ENCODE results near the gene IFT122.

IFT122 gene

GRCh38 chr3:129403450-129403849 lies 36.6 kb upstream of the IFT122 start:
- Histone ChIP-seq H3K4me1 (peaks cover 2% of the 10 kb centered on the region), H3K4me2 (ENCODE audit: low read length) (no peak overlapping the region), H3K9ac (no peak overlapping the region), H3K27me3 (ENCODE audit: control insufficient read depth, insufficient read depth, low read length) (no peaks in the 10 kb centered on the region), H3K27ac (no peak overlapping the region), H2AFZ (no peak overlapping the region), H3K79me2 (peaks cover 8% of the 10 kb centered on the region), H3K9me3 (ENCODE audit: control insufficient read depth, low read length) (no peaks in the 10 kb centered on the region), H3K36me3 (ENCODE audit: control insufficient read depth, insufficient read depth, low read length) (no peaks in the 10 kb centered on the region), H3K4me3 (ENCODE audit: low read depth, low read length) (no peak overlapping the region)
- TF ChIP-seq CTCF (IDR thresholded peaks at IDR 0.05), result no peak

DNA sequence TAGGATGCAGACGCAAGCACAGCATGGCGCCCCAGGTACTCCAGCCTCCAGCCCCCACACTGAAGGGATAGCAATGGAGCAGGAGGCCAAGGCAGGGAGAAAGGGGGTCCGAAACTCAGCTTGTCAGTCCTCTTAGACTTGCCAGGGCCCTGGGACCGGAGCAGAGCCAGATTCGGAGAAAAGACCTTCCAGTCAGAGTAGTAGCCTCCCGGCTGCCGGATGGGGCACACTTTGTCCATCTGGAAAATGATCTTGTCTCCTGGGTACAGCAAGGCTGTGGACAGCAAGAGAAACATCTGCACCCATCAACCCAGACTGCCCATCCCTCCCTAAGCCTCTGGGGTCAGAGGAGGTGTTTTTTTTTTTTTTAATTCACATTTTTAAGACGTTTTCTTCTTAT lies 35.9 kb upstream of the IFT122 start:
- H2AFZ ChIP-seq, result no peak overlapping the region
- no peaks in the 10 kb centered on the region for H3K4me1 ChIP-seq
- no peak overlapping the region for H3K4me3 ChIP-seq (ENCODE audit: low read depth, low read length)
- no peak overlapping the region for H3K9ac ChIP-seq
- H3K36me3 ChIP-seq (ENCODE audit: control insufficient read depth, insufficient read depth, low read length), result no peaks in the 10 kb centered on the region
- H3K27me3 ChIP-seq (ENCODE audit: control insufficient read depth, insufficient read depth, low read length), result no peaks in the 10 kb centered on the region
- no peak for TF ChIP-seq CTCF (IDR thresholded peaks at IDR 0.05)
- H3K79me2 ChIP-seq, result peaks cover 1% of the 10 kb centered on the region
- no peaks in the 10 kb centered on the region for H3K9me3 ChIP-seq (ENCODE audit: control insufficient read depth, low read length)
- H3K27ac ChIP-seq, result no peak overlapping the region
- H3K4me2 ChIP-seq (ENCODE audit: low read length), result no peak overlapping the region

- H3K4me1 ChIP-seq, result no peaks in the 10 kb centered on the region
- H3K4me2 ChIP-seq (ENCODE audit: low read length), result no peak overlapping the region
- H2AFZ ChIP-seq, result no peak overlapping the region
- no peaks in the 10 kb centered on the region for H3K36me3 ChIP-seq (ENCODE audit: control insufficient read depth, insufficient read depth, low read length)
- no peaks in the 10 kb centered on the region for H3K27me3 ChIP-seq (ENCODE audit: control insufficient read depth, insufficient read depth, low read length)
- H3K9me3 ChIP-seq (ENCODE audit: control insufficient read depth, low read length), result no peaks in the 10 kb centered on the region
- no peaks in the 10 kb centered on the region for H3K79me2 ChIP-seq
- H3K27ac ChIP-seq, result no peak overlapping the region
- H3K9ac ChIP-seq, result no peak overlapping the region
- TF ChIP-seq CTCF (IDR thresholded peaks at IDR 0.05), result no peak
- H3K4me3 ChIP-seq (ENCODE audit: low read depth, low read length), result no peak overlapping the region
Measured at GRCh38 chr3:129404610-129405009, 35.4 kb upstream of the IFT122 start.

GRCh38 chr3:129409541-129409940 lies 30.5 kb upstream of the IFT122 start:
- H3K27ac ChIP-seq, result no peak overlapping the region
- no peaks in the 10 kb centered on the region for H3K79me2 ChIP-seq
- H3K9me3 ChIP-seq (ENCODE audit: control insufficient read depth, low read length), result no peaks in the 10 kb centered on the region
- no peak overlapping the region for H3K9ac ChIP-seq
- no peak overlapping the region for H3K4me3 ChIP-seq (ENCODE audit: low read depth, low read length)
- H3K4me2 ChIP-seq (ENCODE audit: low read length), result no peak overlapping the region
- H3K27me3 ChIP-seq (ENCODE audit: control insufficient read depth, insufficient read depth, low read length), result no peaks in the 10 kb centered on the region
- no peak for TF ChIP-seq CTCF (IDR thresholded peaks at IDR 0.05)
- H2AFZ ChIP-seq, result no peak overlapping the region
- H3K36me3 ChIP-seq (ENCODE audit: control insufficient read depth, insufficient read depth, low read length), result no peaks in the 10 kb centered on the region
- peaks cover 10% of the 10 kb centered on the region for H3K4me1 ChIP-seq

- no peaks in the 10 kb centered on the region for H3K27me3 ChIP-seq (ENCODE audit: control insufficient read depth, insufficient read depth, low read length)
- peaks cover 10% of the 10 kb centered on the region for H3K4me1 ChIP-seq
- no peak overlapping the region for H2AFZ ChIP-seq
- no peak for TF ChIP-seq CTCF (IDR thresholded peaks at IDR 0.05)
- no peaks in the 10 kb centered on the region for H3K9me3 ChIP-seq (ENCODE audit: control insufficient read depth, low read length)
- no peaks in the 10 kb centered on the region for H3K79me2 ChIP-seq
- no peak overlapping the region for H3K27ac ChIP-seq
- no peak overlapping the region for H3K9ac ChIP-seq
- H3K4me2 ChIP-seq (ENCODE audit: low read length), result no peak overlapping the region
- no peaks in the 10 kb centered on the region for H3K36me3 ChIP-seq (ENCODE audit: control insufficient read depth, insufficient read depth, low read length)
- no peak overlapping the region for H3K4me3 ChIP-seq (ENCODE audit: low read depth, low read length)
Measured at GRCh38 chr3:129410971-129411370, 29.1 kb upstream of the IFT122 start.

Data from parathyroid adenoma (tissue), 2 donors.